Ovary (tissue), 3 donors: ENCODE measurements around the gene C1orf185.

Experiments used
- CTCF ChIP-seq, 3 donors: fragments of 450-650 bp in 2 of 3; fragments of 200-600 bp in 1 of 3; IDR thresholded peaks; one replicate each; pipeline versions ENCODE4 v1.5.1 to v1.8.0; 2016 to 2022; ENCODE audit warnings: antibody characterized with exemption in 3 of 3, mild to moderate bottlenecking in 1 of 3
- EP300 ChIP-seq: sonication (generic); formaldehyde crosslinking; IDR thresholded peaks from one replicate; pipeline ENCODE4 v1.6.1; 2017; ENCODE audit warnings: antibody characterized with exemption
- POLR2A ChIP-seq: fragments of 450-650 bp; IDR thresholded peaks from one replicate; pipeline ENCODE4 v1.6.1; 2017; ENCODE audit warnings: antibody characterized with exemption, mild to moderate bottlenecking, moderate library complexity
- donor health status: DM: no; HTN: no; CAD: no.

- no peak for TF ChIP-seq CTCF (IDR thresholded peaks at IDR 0.05)
- TF ChIP-seq EP300 = no peak
- TF ChIP-seq POLR2A = no peak
These were observed 8.4 kb upstream of the C1orf185 start for GRCh38 chr1:51093581-51093980.
